Measurements from ENCODE around the gene TBC1D13.
A peak's percentile ranks its signal among the peaks of the same experiment; 100 is the strongest.
"Not testable (repeated sequence)": the region's sequence is repeated elsewhere in the genome, so short reads cannot be mapped to it uniquely, and the experiment has no call there.

TBC1D13 gene

DNA sequence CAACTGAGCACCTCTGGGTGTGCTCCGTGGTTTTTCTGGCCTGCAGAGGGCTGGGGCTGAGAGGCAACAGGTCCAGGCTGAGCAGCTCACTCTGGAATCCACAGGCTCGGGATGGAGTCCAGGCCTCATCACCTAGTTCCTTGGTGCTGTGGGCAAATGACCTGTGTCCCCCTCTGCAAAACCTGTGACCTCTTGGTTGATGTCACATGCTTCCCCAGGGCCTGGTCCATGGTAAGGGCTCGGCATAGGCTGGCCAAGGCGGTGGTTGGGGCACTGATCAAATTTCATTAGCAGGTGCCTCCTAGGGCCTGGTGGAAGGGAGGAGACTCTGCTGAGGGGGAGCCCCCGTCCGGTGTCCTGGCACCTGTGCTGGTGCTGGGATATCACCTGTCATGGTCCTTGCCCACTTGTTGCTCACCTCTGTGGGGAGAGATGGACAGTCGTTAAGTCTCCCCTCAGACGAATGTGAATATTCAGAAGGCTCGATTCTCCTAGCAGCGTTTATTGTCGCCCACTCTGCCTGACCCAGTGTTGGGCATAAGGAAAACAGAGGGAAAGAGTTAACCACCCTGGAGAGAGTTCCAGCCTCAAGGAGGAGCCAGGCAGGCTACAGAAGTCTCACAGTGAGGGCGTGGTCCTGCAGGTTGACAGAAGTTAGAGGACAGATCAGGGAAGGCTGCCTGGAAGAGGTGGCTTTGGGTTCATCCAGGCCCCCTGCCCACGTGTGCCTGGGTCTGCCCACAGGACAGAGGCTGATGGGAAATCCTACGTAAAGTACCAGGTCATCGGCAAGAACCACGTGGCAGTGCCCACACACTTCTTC is 34.7 kb downstream of the TBC1D13 start:
- DNase-seq (ENCODE audit: low spot score) = no peak

DNA sequence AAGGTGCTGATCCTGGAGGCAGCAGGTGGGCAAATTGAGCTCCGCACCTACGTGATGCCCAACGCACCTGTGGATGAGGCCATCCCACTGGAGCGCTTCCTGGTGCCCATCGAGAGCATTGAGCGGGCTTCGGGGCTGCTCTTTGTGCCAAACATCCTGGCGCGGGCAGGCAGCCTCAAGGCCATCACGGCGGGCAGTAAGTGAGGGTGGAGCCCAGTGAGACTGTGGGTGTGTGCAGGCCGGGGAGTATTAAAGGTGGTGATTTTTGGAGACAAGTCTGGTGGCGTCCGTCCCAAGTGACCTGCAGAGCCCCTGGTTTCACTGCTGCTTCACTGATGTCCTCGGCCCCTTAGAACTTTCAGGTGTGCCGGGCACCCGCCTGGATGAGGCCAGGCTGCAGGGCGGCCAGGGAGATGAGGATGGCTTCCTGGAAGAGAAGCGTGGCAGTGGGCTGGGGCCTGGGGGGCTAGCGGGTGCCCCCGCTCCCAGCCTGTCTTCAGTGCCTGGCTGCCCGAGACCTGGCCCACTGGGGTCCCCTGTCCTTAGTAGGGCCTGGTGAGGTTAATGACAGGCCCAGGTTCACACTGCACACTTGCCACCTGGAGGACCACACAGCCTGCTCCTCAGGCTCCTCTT is 35.5 kb downstream of the TBC1D13 start:
- no peak for DNase-seq (ENCODE audit: low spot score)

DNA sequence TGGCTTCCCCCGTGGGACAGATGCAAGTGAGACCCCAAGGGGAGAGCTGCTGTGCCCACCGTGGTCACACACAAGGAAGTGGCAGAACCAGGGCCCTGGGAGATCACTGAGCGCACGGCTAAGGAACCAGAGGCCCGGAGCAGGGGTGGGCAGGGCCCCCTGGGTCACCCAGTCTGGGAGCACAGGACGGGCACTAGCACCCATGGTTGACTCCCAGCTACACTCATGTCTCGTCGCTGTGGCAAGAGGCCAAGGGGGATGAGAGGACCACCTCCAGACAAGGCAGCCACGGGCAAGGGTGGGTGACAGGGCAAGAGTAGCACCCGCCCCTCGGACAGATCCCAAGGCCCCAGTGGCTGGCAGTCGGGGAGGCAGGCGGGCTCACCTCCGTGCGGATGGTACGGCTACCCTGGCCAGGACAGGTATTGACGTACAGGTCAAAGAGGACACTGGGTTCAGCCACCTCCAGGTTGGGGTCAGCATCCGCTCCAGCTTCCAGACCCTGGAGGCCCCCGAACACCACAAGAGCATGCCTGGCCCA is 36.4 kb downstream of the TBC1D13 start:
- no peak for DNase-seq (ENCODE audit: low spot score)

DNA sequence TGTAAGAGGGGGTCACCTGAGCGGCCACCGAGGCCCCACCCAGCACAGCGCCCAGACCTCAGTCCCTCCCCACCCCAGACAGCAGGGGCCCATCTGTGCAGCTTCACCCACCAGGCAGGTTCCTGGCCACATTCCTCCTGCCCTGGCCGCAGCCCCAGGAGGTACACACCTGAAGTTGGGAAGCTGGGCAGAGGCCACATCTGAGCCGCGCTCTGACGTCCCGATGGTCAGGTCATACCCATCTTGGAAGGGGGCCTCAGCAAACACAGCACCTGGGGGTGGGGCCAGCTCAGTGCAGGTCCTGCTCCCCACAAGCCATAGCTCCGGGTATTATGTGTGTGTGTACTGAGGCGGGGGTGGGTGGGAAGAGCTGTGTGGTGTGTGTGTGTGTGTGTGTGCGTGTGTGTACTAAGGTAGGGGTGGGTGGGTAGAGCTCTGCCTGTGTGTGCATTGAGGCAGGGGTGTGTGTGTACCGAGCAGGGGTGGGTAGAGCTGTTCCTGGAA is 36.9 kb downstream of the TBC1D13 start:
- DNase-seq (ENCODE audit: low spot score) = no peak

DNA sequence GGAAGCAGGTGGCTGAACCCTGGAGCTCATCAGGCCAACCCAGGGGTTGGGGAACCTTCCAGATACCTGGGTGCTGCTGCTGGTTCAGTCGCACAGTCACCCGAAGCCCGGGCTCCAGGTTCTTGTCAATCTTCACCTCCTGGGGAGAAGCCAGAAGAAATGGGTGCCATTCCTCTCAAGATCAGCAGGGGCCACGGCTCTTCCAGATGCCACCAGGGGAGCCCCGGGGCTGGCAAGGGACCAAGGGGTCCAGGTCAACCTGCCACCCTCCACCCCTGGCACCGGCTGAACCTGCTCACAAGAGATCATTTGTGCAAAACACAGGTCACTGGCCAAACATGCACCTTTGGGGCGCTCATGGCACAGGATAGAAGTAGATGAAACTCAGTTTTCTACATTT is 37.9 kb downstream of the TBC1D13 start:
- DNase-seq (ENCODE audit: low spot score) = no peak

DNA sequence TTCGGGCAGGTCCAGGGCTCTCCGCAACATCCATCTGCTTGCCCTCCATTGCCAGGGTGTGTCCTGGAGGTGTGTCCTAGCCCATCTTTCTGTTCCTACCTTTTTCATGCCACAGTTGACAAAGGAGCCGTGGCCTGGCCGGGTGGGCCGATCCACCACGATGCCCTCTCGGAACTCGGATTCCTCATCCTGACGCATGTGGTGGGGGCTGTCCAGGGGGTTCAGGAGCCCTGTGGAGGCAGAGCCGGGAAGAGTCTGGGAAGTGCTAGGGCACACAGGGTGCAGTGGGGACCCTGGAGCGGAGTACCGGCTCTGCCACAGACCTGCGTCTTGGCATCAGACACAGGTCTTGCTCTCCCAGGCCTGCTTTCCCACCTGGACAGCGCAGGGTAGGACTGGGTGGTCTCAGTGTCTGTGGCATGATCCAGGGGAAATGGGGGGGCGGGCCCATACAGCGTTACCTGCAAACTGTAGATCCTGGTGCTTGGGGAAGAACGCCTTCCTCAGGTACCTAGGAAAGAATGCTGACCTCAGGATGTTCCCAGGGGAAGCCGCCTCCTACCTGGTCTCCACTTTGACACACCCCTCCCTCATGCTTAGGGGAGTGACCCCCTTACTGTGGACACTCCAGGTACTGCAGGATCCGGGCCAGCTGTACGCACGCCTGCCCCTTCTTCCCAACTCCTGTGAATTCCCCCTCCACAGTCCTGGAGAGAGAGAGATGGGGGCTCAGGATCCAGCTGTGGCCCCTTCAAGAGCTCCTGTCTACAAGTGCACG is 39.1 kb downstream of the TBC1D13 start:
- DNase-seq (ENCODE audit: low spot score) = no peak

DNA sequence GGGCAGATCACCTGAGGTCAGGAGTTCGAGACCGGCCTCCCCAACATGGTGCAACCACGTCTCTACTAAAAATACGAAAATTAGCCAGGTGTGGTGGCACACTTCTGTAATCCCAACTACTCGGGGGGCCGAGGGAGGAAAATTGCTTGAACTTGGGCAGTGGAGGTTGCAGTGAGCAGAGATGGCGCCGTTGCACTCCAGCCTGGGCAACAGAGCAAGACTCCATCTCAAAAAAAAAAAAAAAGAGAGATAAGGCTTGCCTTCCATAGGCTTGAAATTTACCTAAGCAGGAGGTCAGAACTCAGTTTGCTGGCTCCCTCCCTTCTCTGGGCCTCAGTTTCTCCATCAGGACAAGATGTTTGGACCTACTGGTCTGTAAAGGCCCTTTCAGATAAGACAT is 41.2 kb downstream of the TBC1D13 start:
- DNase-seq (ENCODE audit: low spot score) = no peak

DNA sequence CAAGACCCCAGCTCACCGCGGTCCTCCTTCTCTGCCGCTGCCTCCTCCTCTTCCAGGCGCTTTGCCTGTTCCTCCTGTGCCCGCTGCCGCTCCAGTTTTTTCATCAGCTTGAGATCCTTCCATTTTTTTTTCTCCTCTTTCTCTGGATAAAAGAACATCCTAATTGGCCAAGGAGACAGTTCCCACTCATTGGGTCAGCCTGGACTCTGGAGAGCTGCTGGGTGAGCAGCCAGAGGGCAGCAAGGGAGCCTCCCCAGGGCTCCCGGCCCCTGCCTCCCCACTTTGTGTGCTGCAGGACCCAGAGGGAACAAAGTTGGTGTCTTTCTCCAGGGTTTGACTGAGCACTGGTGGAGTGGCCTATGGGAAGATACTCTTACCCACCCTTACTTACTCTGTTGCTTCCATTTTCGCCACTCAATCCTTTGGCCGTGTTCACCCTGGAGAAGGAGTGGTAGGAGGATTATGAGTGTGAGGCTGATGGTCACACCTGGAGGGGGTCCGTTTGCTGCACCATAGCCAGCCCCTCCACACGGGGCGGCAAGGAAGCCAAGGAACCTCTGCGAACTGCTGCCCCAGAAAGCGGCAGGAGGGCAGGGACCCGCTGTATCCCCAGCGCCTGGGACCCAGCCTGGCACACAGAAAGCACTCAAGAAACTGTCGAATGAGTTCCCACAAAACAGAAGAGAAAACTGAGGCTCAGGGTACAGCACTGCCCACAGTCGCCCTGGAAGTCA is 41.8 kb downstream of the TBC1D13 start:
- no peak for DNase-seq (ENCODE audit: low spot score)

DNA sequence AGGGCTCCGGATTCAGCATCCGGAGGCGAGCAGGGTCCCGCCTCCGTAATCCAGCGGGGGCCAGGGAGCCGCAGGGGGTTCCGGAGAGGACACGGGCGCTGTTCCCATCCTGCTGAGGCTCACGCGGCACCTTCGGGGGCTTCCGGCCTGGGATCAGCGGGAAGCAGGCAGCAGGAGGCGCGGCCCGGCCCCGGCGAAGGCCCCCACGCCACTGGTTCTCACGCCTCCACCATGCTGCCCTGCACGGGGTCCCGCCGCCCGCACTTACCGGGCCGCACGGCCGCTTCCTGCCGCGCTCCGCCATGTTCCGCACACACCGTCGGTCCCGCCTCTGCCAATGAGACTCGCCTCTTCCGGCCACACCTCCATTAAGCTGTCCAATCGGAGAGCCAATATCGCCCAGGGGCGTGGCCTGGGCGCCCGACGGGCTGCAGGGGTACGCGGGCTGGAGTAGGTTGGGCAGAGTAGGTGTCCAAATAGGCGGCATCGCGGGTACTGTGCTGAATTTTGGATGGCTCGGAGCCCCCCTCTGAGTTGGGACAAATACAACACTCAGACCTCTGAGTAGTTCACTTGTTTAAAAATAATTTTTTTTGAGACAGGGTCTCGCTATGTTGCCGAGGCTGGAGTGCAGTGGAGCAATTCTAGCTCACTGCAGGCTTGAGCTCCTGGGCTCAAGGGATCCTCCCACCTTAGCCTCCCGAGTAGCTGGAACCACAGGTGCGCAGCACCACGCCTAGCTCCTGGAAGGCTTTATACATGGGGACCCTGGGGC is 42.6 kb downstream of the TBC1D13 start, which contains the start of gene SPOUT1:
Gene SPOUT1 (minus strand): TSS at position 318 of the 775 bp plus-strand sequence. CDS start 14 bp downstream, at position 304.
- peak; percentile 99 for DNase-seq (ENCODE audit: low spot score)

DNA sequence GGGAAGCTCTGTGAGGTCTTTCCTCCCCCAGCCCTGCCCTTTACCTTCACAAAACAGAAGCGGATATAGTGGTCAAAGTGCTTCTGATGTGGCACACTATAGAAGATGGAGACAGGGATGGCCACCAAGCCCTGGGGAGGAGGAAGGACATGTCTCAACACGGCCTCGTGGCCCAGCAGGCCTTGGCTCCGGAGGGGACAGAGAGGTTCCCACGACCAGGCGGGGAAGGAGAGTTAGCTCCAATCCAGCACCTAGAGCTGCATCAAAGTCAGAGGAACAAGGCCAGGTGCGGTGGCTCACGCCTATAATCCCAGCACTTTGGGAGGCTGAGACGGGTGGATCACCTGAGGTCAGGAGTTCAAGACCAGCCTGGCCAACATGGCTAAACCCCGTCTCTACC is 46.6 kb downstream of the TBC1D13 start:
- DNase-seq (ENCODE audit: low spot score) = no peak

DNA sequence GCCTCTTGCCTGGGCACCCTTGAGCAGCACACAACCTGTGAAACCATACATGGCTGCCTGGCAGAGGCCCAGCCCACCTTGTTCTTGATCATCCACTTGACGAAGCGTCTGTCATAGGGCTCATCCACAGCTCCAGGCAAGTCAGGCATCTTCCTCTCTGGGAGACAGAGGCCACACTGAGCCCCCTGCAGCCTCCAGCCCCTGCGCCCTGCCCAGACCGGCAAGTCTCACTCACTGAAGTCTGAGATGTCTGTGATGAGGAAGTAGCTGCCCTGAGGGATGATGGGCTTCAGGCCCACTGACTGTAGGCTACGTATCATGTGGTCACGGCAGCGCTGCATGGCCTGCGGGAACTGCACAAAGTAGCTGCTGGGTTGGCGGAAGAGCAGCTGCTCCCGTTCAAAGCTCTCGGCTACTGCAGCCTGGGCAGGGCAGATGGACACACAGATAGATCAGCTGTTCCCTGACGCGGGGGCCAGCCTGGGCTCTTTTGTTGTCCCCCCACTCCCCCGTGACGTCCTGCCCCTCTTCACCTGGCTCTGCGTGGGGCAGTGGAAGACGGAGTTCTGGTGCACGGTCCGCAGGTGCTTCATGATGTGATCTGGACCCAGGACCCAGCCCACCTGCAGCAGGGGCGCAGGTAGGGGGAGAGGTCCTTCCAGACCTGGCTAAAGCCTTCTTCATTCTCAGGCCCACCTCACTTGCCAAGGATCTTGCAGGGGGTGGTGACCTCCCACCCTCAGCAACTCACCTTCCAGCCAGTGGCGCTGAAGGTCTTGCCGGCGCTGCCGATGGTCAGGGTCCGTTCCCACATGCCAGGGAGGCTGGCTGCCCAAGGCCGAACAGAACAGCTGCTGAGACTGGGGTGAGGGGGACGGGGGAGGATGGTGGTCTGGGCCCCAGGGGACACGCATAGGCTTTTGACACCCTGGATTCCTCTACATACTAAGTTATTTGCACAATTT is 48.5 kb downstream of the TBC1D13 start:
- DNase-seq (ENCODE audit: low spot score) = no peak

DNA sequence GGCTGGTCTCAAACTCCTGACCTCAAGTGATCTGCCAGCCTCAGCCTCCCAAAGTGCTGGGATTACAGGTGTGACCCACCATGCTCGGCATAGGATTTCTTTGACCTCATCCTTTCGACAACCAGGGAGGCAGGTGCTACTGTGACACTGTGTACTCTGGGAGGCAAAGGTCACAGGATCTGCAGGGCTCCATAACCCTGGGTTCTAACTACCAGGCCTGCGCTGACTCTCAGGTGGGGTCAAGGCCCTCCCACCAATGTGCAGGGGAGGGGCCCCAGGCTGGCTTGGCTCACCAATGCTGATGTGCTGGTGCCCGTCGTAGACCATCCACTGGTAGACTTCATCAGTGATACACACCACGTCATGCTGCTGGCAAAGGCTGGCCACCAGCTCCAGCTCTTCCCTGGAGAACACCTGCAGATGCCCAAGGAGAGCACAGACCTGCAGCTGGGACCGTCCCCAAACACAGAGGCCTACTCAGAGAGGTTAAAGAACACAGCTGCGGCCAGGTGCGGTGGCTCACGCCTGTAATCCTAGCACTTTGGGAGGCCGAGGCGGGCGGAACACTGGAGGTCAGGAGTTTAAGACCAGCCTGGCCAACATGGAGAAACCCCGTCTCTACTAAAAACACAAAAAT is 49.6 kb downstream of the TBC1D13 start:
- no peak for DNase-seq (ENCODE audit: low spot score)

DNA sequence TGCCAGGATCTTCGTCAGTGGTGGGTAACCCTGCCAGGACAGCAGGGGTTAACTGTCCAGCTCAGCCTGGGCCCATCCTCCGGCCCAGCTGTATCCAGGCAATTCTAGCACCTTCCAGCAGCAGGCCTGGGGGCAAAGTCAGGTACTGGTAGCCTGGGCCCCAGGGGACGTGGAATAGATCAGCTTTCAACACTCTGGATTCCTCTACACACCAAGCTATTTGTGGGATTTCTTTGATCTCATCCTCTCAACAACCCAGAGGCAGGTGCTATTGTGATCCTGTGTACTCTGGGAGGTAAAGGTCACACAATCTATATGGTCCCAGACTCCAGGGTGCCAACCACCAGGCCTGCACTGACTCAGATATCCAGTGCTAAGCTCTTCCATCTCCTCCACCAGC is 51.3 kb downstream of the TBC1D13 start:
- no peak for DNase-seq (ENCODE audit: low spot score)

DNA sequence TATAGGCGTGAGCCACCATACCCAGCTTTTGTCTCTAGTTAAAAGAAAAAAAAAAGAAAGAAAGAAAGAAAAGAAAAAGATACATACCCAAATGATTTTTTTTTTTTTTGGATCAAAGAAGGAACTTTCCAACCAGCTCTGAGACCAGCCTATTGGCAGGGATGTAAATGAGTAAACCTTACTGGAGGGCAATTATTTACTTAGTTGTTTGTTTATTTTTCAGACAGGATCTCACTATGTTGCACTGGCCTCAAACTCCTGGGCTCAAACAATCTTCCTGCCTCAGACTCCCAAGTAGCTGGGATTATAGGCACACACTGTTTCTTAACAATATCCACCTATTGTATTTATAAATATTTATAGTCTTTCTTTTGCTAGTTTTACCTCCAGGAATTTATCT is 53.5 kb downstream of the TBC1D13 start:
- no peak for DNase-seq (ENCODE audit: low spot score)

DNA sequence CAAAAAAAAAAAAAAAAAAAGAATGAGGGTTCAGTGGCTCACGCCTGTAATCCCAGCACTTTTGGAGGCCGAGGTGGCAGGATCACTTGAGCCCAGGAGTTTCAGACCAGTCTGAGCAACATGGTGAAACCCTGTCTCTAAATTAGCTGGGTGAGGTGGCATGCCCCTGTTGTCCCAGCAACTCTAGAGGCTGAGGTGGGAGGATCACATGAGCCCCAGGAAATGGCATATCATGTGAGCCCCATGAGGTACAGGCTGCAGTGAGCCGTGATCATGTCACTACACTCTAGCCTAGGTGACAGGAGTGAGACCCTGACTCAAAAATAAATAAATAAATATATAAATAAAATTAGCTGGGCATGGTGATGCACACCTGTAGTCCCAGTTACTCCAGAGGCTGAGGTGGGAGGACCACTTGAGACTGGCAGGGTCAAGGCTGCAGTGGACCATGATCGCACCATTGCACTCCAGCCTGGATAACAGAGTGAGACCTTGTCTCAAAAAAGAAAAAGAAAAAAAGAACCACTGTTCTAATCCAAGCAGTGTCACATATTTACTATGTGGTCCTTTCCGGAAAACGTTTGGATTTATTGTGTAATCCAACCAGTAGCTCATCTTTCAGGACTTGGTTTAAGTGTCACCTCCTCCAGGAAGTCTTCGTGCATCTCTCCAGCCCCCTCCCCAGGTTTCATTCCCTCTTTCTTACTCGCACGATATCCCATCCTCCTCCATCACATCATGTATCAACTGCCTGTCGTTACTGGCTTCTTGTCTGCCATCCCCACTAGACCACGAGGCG is 54.8 kb downstream of the TBC1D13 start:
- DNase-seq (ENCODE audit: low spot score) = no peak

DNA sequence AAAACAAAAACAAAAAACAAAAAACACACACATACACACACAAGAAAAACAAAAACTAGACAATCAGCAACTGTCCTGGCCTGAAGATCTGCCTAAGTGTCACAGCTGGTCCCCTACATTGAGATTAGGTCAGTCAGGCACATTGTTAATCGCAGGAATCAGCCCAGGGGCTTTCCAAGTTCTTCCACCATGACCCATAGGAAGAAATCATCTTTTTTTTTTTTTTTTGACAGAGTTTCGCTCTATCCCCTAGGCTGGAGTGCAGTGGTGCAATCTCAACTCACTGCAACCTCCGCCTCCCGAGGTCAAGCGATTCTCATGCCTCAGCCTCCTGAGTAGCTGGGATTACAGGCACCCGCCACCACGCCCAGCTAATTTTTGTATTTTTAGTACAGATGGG is 56.1 kb downstream of the TBC1D13 start:
- DNase-seq (ENCODE audit: low spot score) = not testable (repeated sequence)

DNA sequence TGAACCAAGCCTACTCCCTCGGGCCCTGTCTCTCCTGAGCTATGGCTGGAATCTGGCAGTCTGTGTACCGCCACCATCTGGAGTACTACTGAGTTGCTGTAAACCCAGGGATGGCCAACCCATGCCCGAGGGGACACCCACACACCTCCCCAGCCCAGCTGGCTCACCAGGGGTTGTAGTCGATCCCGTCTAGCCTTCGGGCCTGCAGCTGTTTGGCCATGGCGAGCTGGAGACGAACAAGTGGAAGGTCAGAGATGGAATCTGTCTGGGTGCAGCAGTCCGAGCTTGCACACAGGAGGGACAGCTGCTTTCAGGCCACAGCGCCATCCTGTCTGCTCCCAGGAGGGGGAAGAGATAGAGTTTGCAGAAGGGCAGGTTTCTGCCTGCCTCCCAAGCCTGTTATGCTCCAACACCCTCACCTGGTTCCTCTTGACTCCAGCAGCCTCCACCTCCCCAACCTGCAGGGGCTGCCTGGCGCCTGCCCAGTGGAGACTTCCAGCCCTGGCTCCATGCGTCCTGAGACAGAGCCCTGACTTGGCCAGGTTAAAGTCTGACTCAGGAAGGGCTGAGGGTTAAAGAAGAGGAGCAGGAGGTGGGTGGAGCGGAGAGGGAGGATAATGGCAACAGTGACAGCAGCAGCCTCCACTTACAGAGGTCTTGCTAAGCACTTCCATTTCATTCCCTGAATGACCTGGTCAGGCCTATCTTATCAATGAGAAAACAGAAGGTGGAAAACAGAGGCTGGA is 58.3 kb downstream of the TBC1D13 start:
- DNase-seq (ENCODE audit: low spot score) = no peak

DNA sequence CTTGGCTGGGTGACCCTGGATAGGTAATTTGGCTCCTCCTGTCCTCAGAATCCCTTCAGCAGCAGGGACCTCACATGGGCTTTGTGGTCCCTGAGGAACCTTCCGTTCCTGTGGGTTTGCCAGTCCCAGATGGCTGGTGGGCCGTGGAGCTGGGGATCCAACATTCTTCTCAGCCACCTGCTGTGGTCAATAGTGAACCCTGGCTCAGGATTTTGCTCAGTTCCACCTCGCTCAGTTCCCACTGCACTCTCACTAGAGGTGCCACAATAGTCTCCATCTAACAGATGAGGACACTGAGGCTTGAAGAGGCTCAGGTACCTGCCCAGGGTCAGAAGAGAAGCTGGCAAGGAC is 59.6 kb downstream of the TBC1D13 start:
- DNase-seq (ENCODE audit: low spot score) = no peak

Measured in AG08395 (cell line).